DMS 273 treated with DMSO at 0.1 percent for 48 hours (cell line): ENCODE measurements around the gene UGT1A10.
"Not testable (repeated sequence)": the region's sequence is repeated elsewhere in the genome, so short reads cannot be mapped to it uniquely, and the experiment has no call there.

ENCODE experiments used
- DNase-seq: peaks from one replicate; lab custom pipeline; 2025; lab: John Stamatoyannopoulos, UW

The UGT1A10 gene

GRCh38 chr2:233692648-233693047 lies 56.4 kb downstream of the UGT1A10 start, which contains the start of gene UGT1A6:
Gene UGT1A6 (plus strand): TSS chr2:233692890. CDS start chr2:233693005, 115 bp downstream.
- no peak for DNase-seq

GRCh38 chr2:233693963-233694362 lies 57.7 kb downstream of the UGT1A10 start:
- DNase-seq: no peak

GRCh38 chr2:233698740-233699139 lies 62.5 kb downstream of the UGT1A10 start:
- no peak for DNase-seq

DNA sequence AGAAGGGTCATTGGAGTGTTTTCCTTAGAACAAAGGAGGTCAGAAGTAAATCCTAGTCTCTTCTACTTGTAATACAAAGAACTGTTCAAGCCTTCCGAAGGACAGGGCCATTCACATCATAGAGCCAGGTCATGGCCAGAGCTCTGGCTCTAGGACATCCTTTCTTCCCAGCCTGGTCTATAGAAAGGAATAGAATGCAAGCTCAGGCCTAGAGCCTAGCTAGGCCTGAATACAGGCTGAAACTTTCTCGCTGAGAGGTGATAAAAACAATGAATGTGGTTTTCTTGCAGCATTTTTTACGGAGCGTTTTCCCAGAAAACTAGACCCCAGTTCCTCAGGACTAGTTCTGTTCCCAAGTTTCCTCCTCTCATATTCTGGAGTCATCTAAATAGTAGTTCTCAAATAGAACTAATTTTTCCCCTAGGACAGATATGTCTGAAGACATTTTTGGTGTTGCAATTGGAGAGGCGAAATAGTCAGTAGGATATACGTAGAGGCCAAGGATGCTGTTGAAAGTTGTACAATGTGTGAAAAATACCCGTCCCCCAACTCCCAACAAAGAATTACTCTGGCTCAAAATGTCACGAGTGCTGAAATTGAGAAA lies 63.3 kb downstream of the UGT1A10 start:
- DNase-seq: no peak

DNA sequence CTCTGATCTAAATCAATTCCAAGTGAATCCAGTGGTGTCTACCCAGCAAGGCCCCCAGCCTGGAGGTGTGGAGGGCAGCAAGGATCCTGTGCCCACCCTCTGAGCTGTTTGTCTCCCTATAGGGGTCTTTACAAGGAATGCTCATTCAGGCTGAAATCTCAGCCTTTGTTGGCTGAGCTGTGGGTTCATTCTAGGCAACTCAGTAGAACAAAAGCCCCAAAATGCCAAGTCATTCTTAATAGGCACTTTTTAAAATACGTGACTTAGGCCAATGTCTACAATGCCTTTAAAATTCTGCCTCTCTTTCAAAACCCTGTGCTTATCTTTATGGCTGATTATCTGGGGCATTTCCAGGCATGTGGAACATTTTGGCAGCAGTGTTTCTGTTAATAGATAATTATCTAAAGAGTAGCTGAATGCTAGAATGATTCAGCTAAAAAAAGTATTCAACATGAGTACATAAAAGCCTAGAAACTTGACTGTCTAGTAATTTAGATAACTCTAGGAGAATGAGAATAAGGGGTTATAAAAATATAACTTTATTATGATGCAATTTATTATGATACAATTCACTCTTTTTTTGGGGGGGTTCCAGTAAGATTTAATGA lies 63.9 kb downstream of the UGT1A10 start:
- no peak for DNase-seq

GRCh38 chr2:233700842-233701241 lies 64.6 kb downstream of the UGT1A10 start:
- DNase-seq: not testable (repeated sequence)

- DNase-seq: no peak
Observed at GRCh38 chr2:233702238-233702637, 66.0 kb downstream of the UGT1A10 start.

GRCh38 chr2:233705911-233706506 lies 69.8 kb downstream of the UGT1A10 start:
- no peak for DNase-seq

DNA sequence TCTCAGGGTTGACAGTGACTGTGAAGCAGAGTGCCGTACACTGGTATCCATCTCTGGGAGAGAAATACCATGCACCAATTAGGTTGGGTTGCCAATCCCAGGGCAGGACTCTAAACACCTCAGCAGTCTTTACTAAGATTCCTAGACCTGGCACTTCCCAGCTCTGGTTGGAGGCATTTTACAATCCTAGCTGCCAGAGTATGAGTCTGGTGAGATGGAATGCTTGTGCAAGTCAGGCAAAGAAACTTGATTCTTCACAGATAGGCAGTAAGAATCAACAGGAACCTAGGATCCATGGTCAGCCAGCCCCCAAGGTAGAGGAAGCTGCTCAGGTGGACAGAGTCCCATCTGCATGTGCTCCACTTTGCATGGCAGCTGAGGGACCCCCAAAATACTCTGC lies 70.5 kb downstream of the UGT1A10 start:
- DNase-seq: no peak

DNA sequence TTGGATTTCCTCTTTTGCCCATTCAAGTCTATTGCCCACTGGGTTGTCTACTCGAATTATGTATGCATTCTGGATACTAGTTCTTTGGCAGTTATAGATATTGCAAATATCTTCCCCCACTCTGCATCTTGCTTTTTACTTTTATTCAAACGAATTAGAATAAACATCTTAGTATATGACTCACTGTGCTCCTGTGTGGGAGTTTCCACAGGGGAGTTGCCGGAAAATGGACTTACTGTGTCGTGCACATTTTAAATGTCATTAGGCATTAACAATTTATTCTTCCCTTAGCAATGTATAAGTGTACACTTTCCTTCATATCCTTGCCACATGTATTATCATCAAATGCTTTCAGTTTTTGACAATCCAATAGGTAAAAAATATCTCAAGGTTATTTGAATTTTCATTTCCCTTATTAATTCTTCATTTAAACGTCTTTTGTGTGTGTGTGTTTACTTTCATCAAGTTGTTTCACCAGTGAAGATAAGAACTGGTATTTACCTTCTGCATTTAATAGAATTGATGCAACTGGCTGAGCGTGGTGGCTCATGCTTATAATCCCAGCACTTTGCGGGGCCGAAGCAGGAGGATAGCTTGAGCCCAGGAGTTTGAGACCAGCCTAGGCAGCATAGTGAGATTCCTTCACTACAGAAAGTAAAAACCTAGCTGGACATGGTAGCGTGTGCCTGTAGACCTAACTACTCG lies 71.8 kb downstream of the UGT1A10 start:
- DNase-seq: no peak

GRCh38 chr2:233708942-233709341 lies 72.7 kb downstream of the UGT1A10 start:
- DNase-seq: no peak

- peak; percentile 3 for DNase-seq
Observed at GRCh38 chr2:233711312-233712008, 75.2 kb downstream of the UGT1A10 start.

DNA sequence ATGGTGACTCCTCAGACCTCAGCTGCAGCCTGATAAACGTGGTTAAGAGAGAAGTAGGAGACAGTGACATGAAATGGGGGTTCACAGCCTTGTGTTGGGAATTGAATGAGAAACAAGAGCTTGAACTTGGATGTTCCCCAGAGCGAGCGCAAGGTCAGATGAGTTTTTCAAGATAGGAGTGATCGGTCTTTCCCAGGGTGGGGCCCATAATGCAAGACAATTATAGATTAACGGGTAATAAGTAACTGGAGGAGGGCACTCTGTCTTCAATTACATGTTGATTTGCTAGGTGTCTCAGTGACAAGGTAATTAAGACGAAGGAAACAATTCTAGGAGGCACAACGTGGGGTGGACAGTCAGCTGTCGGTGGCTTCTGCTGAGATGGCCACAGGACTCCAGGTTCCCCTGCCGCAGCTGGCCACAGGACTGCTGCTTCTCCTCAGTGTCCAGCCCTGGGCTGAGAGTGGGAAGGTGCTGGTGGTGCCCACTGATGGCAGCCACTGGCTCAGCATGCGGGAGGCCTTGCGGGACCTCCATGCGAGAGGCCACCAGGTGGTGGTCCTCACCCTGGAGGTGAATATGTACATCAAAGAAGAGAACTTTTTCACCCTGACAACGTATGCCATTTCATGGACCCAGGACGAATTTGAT lies 76.5 kb downstream of the UGT1A10 start, which contains the start of gene UGT1A5:
Gene UGT1A5 (plus strand): TSS at position 297 of the 651 bp plus-strand sequence. CDS start 85 bp downstream, at position 382.
- DNase-seq: no peak

- no peak for DNase-seq
Observed at GRCh38 chr2:233713262-233713615, 77.0 kb downstream of the UGT1A10 start.

DNA sequence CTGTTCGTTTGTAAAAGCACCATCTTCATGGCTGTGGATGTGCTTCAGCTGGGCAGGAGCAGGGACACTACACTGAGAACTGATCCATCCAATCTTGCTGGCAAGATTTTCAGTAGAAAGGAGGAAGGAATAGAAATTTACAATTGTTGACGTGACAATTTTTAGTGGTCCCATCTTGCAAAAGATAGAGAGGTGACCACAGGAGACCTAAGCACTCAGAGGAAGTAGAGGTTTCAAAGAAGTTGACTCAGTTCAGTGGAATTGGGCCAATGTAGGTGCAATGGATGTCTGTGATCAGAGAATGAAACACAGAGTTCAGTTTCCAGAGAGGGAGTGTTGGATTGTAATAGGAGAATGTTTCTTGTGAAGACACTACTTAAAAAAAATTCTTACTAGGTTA lies 77.9 kb downstream of the UGT1A10 start:
- no peak for DNase-seq

GRCh38 chr2:233718552-233718951 lies 82.3 kb downstream of the UGT1A10 start, which contains the start of gene UGT1A4:
Gene UGT1A4 (plus strand): TSS chr2:233718736. CDS start chr2:233718821, 85 bp downstream.
- DNase-seq: no peak

GRCh38 chr2:233728723-233729301 lies 92.6 kb downstream of the UGT1A10 start, which contains the start of gene UGT1A3:
Gene UGT1A3 (plus strand): TSS chr2:233729042. CDS start chr2:233729127, 85 bp downstream.
- DNase-seq: no peak

GRCh38 chr2:233736868-233737653 lies 100.8 kb downstream of the UGT1A10 start:
- not testable (repeated sequence) for DNase-seq

GRCh38 chr2:233740870-233741269 lies 104.6 kb downstream of the UGT1A10 start:
- DNase-seq: no peak
